A549 (cell line): Measurements from ENCODE around the gene CCDC27.

Experiments used
- CTCF ChIP-seq: fragments of >200 bp; sonication (Bioruptor Twin); formaldehyde crosslinking; IDR thresholded peaks from 3 replicates; pipeline ENCODE4 v1.5.1; 2016
- E2F6 ChIP-seq: IDR thresholded peaks from 2 replicates; pipeline ENCODE4 v1.6.1; 2012; ENCODE audit warnings: low read depth, borderline replicate concordance
- POLR2A ChIP-seq: IDR thresholded peaks from 2 replicates; pipeline ENCODE4 v1.6.1; 2012; ENCODE audit warnings: mild to moderate bottlenecking, low read length
- RCOR1 ChIP-seq: fragments of 150-350 bp; IDR thresholded peaks from 2 replicates; pipeline ENCODE4 v1.6.1; 2014; ENCODE audit warnings: antibody characterized with exemption, low read length, low read depth

GRCh38 chr1:3732434-3733093 lies 19.7 kb upstream of the CCDC27 start:
- no peak for TF ChIP-seq POLR2A
- no peak for TF ChIP-seq CTCF
- no peak for TF ChIP-seq RCOR1
- no peak for TF ChIP-seq E2F6
